Measurements from ENCODE around the gene DLX6.

The DLX6 gene

DNA sequence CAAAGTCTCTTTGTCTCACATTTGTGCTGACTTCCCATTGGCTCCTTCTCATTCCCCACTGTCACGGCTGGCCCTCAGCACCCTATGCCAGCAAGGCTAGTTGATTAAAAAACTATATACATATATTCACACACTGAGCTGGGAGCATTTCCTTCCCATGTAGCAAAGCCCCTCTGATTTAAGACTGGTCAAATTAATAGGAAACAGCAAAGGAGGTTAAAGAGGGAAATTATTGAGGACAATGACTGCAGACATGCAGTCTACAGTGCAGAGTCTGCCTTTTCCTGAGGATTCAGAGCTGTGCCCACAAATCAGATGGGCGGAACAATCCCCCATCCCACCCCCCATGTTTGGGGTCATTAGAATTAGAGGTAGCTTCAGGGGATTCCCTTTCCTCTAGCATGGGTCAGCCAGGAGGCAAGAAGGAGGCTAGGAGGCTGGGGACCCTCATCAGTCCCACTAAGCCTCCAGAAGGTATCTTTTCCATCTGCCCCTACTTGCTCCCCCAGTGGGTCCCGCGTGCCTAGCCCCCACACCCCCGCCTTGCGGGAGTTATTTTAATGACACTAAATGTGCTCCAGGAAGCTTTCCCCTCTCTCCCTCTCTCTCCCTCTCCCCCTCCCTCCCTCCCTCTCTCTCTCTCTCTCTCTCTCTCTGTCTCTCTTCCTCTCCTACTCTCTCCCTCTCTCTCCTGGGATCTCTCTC is 9.8 kb upstream of the DLX6 start:
- in situ Hi-C loops (cut with HindIII; ENCODE audit: low sequenced_read_pairs), result no loop called here

DNA sequence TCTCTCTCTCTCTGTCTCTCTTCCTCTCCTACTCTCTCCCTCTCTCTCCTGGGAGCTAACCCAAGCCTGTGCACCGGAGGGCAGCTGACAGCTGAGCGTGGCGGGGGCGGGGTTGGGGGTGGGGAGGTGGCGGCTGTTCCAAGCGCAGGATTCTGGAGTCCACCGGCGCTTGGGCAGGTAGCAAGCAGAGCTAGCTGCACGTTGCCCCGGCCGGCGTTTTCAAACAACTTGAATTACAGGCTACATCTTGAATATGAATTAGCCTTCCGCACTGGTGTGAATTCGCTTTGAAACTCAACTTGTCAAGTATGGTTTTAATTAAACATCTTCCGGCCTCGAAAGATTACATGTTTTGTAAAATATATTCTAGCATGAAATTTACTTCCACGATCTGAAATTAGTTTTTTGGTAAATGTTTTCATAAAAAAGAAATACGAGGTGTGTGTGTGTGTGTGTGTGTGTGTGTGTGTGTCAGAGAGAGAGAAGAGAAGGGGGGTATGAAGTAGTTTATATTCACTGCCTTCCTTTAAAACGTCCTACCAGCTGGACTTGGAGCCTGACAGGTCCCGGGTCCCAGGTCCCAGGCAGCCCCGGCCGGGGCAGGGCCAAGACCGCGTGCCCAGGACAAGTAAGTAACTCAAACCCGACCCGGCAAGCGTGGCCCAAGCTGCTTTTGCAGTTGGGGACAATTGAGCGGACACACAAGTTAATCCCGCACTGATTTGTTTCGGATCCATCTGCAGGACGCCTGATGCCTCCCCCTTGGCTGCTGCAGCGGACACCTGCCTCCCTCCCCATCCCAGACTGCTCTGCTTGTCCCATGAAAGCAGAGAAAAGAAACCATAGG is 9.0 kb upstream of the DLX6 start:
- in situ Hi-C loops (cut with HindIII; ENCODE audit: low sequenced_read_pairs), result no loop called here

DNA sequence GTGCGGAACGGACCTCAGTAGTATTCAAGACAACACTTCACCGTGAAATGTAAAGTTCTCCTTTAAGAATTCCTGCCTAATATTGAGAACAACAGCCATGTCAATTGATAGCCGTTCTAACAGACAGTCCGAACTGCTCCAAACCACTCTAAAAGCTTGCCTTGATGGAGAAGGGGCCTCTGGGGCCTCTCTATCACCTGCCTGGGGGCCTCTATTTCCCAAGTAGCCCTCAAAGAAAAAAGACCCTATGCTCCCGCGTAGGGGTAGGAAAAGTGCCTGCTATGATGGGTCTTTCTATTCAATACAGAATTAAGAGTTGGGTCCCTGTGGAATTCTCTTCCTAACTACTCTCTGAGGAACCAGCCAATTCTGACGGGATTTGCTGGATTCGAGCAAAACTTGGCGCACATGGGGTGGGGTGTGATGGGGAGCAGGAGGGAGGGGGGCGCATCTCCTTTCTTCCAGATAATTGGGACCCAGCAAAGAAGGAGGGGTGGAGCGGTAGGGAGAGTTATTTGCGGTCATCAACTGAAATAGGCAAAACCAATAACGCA is 8.3 kb upstream of the DLX6 start:
- in situ Hi-C loops (cut with HindIII; ENCODE audit: low sequenced_read_pairs), result no loop called here

DNA sequence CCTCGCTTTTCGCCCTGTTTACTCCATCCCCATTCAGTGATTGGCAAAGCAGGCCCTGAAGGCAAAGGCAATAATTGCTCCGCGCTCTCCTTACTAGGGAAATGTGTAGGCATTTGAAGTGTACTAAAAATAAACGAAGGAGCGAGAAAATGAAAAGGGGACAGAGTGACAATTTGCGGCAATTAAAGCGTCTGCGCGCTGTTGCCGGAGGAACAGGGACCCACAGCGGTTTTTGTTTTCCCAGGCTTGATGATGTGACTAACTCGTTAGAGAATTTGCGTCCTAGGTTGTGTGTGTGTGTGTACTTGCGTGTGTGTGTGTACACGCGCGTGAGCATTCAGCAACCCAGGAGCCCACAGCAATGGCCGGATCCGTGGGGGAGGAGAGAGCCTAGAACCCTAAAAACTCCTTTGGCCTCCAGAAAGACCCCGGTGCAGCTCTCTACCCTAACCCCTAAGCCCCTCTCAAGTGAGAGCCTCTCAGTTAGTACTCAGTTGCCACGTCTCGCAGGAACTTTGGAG is 7.8 kb upstream of the DLX6 start:
- in situ Hi-C loops (cut with HindIII; ENCODE audit: low sequenced_read_pairs), result no loop called here

DNA sequence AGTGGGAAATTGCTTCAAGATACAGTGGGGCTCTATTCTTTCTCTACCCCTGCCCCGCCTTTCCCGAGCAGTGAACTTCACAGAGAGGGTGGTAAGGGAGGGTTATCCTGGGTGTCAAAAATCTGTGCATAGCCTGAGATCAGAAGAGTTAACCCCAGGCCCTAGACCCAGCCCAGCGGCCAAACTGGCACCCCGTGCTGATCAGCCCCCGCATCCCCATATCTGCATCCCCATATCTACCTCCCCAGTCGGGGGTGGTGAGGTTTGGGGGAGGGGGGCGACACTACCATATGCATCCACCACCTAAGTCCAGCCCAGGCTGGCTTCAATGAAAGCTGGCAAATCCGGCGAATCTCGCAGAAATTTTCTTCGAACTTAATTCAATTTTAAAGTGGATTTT is 7.0 kb upstream of the DLX6 start:
- in situ Hi-C loops (cut with HindIII; ENCODE audit: low sequenced_read_pairs), result no loop called here

DNA sequence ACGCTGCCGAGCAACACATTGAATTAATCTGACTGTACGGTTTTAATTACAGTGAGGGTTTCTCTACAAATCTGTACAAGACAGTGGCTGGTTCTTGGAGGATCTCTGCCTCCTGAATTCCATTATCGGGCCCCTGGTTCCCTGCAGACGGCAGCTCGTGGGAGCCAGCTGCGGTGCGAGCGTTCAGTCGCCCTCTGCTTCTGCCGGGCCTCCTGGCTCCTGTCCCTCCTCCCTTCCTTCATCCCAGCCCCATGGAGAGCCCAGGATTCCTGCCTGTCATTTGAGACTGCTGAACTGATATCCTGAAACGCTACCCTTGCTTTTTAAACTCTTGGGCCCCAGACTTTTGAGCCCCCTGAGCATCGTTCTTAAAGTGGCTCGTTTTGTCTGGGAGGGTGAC is 6.6 kb upstream of the DLX6 start:
- in situ Hi-C loops (cut with HindIII; ENCODE audit: low sequenced_read_pairs), result no loop called here

DNA sequence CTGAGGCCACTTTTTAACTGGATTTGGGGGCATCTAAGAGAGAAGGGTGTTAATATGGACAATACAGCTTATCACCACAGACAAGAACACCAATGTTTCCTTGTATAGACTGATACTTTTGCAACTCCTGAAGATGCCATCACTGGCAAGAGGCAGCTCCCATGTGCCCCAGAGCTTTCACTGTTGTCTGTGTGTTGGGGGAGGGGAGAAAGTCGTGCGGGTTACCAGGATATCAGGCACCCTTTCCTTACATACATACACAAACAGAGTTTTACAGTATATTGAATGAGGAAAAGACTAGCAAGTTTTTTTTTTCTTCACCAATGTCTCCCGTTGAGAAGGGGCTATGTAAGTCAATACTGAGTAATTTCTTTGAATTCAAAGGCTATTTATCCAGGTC is 4.1 kb upstream of the DLX6 start:
- in situ Hi-C loops (cut with HindIII; ENCODE audit: low sequenced_read_pairs), result no loop called here

DNA sequence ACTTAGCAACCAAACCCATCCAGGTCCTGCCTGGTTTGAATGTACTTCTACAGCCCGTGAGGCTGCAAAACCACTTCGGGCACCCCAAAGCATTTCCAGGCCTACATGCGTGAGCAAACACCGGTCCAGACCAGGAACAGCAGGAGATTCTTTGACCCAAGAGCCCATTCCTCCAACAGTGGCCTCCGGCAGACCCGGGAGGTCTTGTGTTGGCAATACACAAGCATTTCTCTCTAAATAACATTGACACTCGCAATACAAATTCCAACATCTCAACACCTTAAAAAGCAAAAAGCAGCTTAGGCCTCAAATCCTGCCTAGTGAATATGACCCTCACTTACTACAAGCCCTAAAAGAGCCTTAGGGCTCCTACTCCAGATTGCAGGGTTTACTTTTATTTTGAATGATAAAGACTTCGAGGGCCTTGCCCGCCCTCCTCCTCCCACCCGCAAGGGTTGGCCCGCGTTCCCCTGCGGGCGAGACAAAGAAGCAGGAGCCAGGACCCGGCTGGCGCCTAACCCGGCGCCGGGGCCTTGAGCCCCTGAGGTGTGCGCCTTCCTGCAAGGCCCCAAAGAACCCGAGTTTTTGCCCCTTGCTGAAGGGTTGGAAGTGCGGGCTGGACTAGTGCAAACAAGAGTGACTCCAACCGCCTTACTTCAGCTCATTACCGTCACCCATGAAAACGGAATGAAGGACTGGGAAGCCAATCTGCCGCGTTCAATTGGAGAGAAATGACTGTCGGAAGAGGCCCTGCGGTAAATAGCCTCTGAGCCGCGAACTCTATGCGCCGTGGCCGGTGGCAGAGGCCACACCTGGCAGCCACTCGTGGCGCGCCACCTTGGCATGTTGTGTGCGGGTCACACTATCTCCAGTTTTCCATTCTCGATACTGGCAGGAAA is 3.4 kb upstream of the DLX6 start:
- in situ Hi-C loops (cut with HindIII; ENCODE audit: low sequenced_read_pairs), result no loop called here

DNA sequence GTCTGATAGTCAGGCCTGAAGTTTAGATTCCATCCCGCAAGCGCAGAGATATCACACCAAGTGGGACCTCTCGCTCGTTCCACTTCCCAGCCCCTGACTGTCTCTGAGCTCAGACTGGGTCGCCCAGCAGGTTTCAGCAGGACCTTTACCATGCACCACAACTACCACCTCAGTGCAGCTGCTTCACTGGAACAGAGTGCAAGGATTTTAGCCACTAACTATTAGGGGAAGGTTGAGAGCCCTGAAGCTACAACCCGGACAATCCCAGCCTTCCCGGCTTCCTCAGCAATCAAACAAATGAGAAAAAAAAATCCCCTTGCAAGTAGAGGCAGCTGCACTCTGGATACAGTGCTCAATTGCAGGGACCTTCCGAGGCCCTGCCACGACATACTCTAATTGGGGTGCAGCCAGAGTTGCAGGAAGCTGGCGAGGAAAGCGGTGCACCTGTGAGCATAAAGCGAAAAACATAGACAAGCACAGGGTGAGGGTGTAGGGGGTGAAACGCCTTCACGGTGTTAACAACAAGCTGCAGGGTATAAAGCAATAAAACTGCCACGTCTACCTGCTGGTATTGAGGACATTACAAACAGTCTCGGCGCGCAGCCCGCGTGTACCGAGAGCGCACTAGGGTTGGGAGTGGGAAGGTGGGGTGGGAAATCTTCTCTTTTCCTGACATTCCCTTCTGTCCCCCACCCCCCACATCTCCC is 2.6 kb upstream of the DLX6 start:
- in situ Hi-C loops (cut with HindIII; ENCODE audit: low sequenced_read_pairs), result no loop called here

DNA sequence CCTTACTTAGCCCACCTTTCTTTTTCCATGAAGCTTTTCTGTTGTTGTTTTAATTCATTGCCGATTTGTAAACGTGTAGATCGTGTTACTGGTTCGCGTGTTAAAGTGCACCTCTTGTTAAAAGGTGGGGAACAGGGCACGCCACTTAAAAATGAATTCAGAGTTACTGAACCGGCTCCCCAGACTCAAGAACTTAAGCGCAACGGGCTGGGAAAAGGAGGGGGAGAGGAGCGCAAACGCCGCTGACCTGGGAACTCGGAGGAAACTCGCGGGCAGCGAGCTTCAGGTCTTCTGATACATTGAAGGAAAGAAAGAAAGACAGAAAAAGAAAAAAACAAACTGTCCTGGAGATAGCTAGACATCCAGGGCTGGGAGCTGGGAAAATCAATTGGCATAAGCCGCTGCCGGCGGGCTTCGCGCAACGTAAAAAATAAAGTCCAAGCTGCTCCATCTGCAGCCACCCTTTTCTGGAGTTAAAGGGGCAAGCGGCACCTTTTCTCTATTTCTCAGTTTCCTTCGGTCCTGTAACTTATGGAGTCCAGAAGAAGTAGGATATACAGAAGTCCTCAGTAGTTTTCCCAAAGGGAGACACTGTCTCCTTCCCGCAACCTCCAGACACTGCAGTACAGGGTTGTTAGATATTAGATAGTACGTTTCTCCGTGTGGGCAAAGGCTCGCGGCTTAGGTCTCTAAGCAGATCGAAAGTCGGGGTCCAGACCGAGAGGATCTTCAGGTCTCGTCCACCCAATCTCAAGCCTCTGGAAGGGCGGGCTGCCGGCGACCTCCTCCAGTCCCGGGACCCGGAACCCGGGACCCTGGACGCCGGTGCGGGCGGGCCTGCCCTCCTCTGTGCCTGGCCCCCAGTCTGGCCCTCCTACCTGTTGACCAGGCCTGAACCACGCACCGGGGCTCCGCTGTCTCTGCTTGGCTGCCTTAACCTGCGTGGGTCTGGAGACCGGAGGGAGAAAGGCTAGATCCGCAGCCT is 1.8 kb upstream of the DLX6 start:
- in situ Hi-C loops (cut with HindIII; ENCODE audit: low sequenced_read_pairs), result no loop called here

DNA sequence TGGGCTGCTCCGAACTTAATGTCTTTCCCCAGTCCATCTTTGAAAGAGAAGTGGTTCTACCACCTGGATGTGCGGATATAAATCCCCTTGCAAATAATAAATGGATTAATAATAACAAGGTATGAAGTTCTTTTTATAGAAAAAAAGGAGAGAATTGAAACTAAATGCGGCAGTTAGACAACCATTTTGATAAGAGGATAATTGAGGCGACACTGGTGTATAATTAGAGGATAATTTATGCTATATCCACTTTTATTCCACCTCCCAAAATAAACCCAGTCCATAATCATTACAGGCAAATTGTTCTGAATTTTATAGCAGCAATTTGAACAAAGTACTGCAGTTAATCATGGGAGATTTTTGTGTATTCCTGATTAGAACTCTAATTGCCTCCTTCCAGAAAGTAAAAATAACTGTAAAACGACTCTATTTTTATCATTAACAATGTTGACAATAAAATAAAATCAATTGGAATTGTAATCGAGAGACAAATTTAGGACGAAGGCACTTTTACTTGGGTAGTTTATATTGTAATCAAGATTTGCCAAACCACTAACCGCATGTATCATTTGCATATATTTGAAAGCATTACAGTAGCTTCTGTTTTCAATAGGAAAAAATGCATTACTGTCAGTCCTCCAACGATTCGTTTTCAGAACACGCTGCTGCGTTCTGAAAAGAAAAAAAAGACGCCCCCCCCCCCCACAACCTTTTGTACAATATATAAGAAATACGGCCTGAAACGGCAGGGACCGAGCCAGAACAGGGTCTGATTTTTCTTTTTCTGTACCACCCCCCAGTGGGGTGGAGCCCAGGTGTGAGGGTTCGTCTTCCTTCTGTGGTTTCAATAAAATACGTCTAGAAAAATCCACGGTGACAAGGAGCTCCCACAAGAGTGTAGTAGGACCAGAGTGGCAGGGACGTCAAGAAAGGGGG is 838 bp upstream of the DLX6 start:
- in situ Hi-C loops (cut with HindIII; ENCODE audit: low sequenced_read_pairs), result no loop called here

DNA sequence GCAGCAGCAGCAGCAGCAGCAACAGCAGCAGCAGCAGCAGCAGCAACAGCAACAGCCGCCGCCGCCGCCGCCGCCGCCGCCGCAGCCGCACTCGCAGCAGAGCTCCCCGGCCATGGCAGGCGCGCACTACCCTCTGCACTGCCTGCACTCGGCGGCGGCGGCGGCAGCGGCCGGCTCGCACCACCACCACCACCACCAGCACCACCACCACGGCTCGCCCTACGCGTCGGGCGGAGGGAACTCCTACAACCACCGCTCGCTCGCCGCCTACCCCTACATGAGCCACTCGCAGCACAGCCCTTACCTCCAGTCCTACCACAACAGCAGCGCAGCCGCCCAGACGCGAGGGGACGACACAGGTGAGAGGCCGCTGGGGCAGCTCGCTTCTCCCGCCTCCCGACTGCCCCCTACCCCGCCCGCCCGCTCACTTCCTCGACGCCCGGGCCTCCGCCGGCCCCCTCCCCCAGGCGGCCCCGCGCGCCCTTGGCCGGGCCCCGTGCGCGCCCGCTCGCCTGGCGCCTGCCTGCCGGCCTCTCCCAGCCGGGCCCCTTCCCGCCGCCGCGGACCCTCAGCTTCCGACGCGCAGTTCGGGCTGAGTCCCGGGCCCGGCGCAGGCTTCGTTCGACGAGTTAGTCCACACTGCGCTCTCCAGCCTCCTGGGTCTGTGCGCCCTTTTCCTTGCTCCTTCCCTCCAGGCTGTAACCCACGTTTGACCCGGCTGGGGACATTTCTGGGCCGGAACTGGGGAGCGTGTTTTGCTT is 882 bp downstream of the DLX6 start:
- in situ Hi-C loops (cut with HindIII; ENCODE audit: low sequenced_read_pairs), result no loop called here

DNA sequence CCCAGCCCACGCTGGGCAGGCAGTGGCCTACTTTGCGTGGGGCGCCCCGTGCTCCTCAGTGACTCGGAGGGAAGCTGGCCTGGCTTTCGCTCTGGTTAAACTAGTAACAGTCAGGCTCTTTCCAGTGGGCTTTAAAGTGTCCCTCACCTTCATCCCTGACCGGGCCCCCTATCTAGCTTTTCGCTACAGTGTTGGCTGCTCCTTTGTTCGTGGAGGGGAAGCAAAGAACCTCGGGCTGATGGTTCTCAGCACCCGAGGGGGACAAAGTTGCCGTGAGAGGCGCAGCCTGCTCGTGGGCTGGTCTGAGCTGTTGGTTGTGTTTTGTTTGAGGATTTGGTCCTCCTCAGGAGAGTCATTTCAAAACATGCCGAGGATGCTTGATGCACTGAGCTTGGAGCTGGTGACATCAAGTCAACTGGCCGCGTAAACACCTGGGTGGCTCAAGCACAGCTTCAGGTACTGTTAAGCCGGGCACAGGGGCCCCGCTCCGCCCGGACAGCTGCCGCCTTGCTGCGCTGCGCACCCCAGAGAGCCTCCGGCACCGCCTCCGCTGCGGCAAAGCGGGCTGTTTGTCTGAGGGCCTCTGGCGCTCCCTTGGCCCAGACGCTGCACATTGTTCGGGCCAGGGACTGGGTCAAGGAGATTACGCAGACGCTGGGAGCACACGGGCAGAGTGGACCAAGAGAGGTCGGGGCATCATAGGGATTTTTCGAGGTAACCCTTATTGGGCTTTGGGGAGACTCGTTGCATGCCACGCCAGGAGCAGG is 1.6 kb downstream of the DLX6 start:
- in situ Hi-C loops (cut with HindIII; ENCODE audit: low sequenced_read_pairs), result no loop called here

DNA sequence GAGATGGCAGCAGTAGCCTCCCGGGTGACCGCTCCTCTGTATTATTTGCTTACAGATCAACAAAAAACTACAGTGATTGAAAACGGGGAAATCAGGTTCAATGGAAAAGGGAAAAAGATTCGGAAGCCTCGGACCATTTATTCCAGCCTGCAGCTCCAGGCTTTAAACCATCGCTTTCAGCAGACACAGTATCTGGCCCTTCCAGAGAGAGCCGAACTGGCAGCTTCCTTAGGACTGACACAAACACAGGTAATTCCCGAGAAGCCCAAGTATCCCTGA is 2.2 kb downstream of the DLX6 start:
- in situ Hi-C loops (cut with HindIII; ENCODE audit: low sequenced_read_pairs), result no loop called here

DNA sequence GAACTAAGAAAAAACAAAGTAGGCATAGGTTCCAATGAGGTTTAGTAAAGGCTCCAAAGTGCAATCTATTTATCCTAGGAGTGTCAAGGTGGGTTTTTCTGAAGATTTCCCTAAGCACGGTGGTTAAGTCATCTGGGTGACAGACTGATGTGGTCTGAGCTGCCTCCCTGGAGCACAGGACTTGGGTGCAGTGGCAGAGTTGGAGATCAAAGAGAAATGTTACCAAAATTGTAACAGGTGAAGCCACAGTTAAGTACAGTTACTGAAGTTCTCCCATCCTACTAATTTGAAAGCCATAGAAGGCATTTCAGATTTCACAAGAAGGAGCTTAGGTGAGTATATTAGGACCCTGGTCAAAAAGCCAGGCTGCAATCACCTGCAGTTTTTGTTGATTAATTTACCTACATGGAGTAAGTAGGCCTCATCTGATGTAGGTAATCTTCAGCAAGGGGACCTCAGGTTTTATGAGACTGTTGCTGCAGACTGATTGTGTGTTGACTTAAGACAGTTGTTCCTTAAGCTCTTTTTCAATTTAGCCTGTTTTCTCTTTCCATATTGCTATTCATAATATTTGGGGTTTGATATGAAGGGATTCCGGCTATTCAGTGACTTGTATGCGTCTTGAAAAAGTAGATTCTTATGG is 3.0 kb downstream of the DLX6 start:
- in situ Hi-C loops (cut with HindIII; ENCODE audit: low sequenced_read_pairs), result no loop called here
